HepG2 (cell line): ENCODE data around the gene FAM3A. TPM values are rescaled to one million over a fixed set of nuclear protein-coding genes. Genes with fewer than 3 reads are reported as not detected.
A peak's percentile ranks its signal among the peaks of the same experiment; 100 is the strongest.

Source experiments
- AGO2 ChIP-seq: fragments of 200-400 bp; formaldehyde crosslinking; optimal IDR thresholded peaks from 2 replicates; pipeline ENCODE3; 2017; ENCODE audit warnings: mild to moderate bottlenecking, low read depth, low read length, moderate library complexity
- AKAP8 ChIP-seq: sonication (generic); formaldehyde crosslinking; IDR thresholded peaks from 2 replicates; pipeline ENCODE4 v1.5.1; 2020; ENCODE audit warnings: mild to moderate bottlenecking, missing genetic modification reagents
- HDAC1 ChIP-seq: sonication (generic); formaldehyde crosslinking; IDR thresholded peaks from 2 replicates; pipeline ENCODE4 v1.5.1; 2020; ENCODE audit warnings: mild to moderate bottlenecking, missing genetic modification reagents
- HNRNPL ChIP-seq: fragments of 200-400 bp; formaldehyde crosslinking; IDR thresholded peaks from 2 replicates; pipeline ENCODE4 v1.6.1; 2017; ENCODE audit warnings: mild to moderate bottlenecking, low read depth, low read length
- MIER3 ChIP-seq: IDR thresholded peaks from 2 replicates; pipeline ENCODE4 v1.6.1; 2016; ENCODE audit warnings: missing compliant biosample characterization, borderline replicate concordance
- RFX1 ChIP-seq: fragments of 450-650 bp; IDR thresholded peaks from 2 replicates; pipeline ENCODE4 v1.6.1; 2017
- SMAD3 ChIP-seq: sonication (generic); formaldehyde crosslinking; IDR thresholded peaks from 2 replicates; pipeline ENCODE4 v1.4.0; 2020; ENCODE audit warnings: missing genetic modification reagents
- SOX13 ChIP-seq, 3 experiments: fragments of 450-650 bp in 1 of 3; sonication (generic) in 1 of 3; formaldehyde crosslinking in 1 of 3; IDR thresholded peaks in 2 of 3; conservative IDR thresholded peaks in 1 of 3; 2 replicates each; pipeline versions ENCODE4 v1.5.0 to v1.6.1; 2016 to 2020; ENCODE audit warnings: antibody characterized with exemption in 1 of 3, mild to moderate bottlenecking in 1 of 3, missing compliant biosample characterization in 1 of 3, missing genetic modification reagents in 1 of 3, moderate library complexity in 1 of 3
- ZFP36L1 ChIP-seq: sonication (generic); formaldehyde crosslinking; IDR thresholded peaks from 2 replicates; pipeline ENCODE4 v1.8.0; 2022; ENCODE audit warnings: mild to moderate bottlenecking, missing genetic modification reagents, moderate library complexity
- ZFP82 ChIP-seq: sonication (generic); formaldehyde crosslinking; IDR thresholded peaks from 2 replicates; pipeline ENCODE4 v1.5.1; 2020; ENCODE audit warnings: mild to moderate bottlenecking, missing genetic modification reagents, borderline replicate concordance
- ZNF10 ChIP-seq: sonication (generic); formaldehyde crosslinking; IDR thresholded peaks from 2 replicates; pipeline ENCODE4 v1.4.0; 2020; ENCODE audit warnings: mild to moderate bottlenecking, low read depth, missing genetic modification reagents, borderline replicate concordance
- ZNF180 ChIP-seq: sonication (generic); formaldehyde crosslinking; IDR thresholded peaks from 2 replicates; pipeline ENCODE4 v1.4.0; 2020; ENCODE audit warnings: low read depth, missing genetic modification reagents, borderline replicate concordance
- ZNF501 ChIP-seq: sonication (generic); formaldehyde crosslinking; IDR thresholded peaks from 2 replicates; pipeline ENCODE4 v1.5.1; 2020; ENCODE audit warnings: mild to moderate bottlenecking, moderate library complexity, missing genetic modification reagents
- ZSCAN21 ChIP-seq: sonication (generic); formaldehyde crosslinking; IDR thresholded peaks from 2 replicates; pipeline ENCODE4 v1.8.0; 2022; ENCODE audit warnings: mild to moderate bottlenecking, missing genetic modification reagents, moderate library complexity, borderline replicate concordance
- ZSCAN31 ChIP-seq: sonication (generic); formaldehyde crosslinking; IDR thresholded peaks from 2 replicates; pipeline ENCODE4 v1.5.0; 2020; ENCODE audit warnings: low read depth, mild to moderate bottlenecking, missing genetic modification reagents
- polyA plus RNA-seq, 8 experiments: library from polyadenylated mRNA; depleted of rRNA in 3 of 8; stranded (reverse) in 7 of 8; unstranded in 1 of 8; fragments of >200 nt; fragmentation: Illumina TruSeq in 4 of 8; extraction: Trizol in 4 of 8; gene quantifications; 2 replicates each; pipeline versions ENCODE4 v1.2.1 to v1.2.3, GENCODE V29; 2011 to 2016; ENCODE audit warnings: low read depth in 4 of 8, missing spikeins in 1 of 8, mixed read lengths in 1 of 8; ENCODE audit not compliant: insufficient read depth in 1 of 8
- total RNA-seq, 5 experiments: library from RNA; depleted of rRNA; stranded (reverse); fragments of >200 nt; fragmentation: Illumina TruSeq; extraction: Trizol; gene quantifications; 2 replicates each; pipeline ENCODE4 v1.2.3, GENCODE V29; 2016; ENCODE audit warnings: low read depth in 1 of 5
- TF ChIP-seq, protein P1 (sequence below): IDR thresholded peaks from 2 replicates; pipeline ENCODE4 v1.4.0; 2020; ENCODE audit warnings: mild to moderate bottlenecking, missing genetic modification reagents
- TF ChIP-seq, protein P2 (sequence below): IDR thresholded peaks from 2 replicates; pipeline ENCODE4 v1.6.1; 2018; ENCODE audit warnings: missing genetic modification reagents
- TF ChIP-seq, protein P3 (sequence below): sonication (generic); formaldehyde crosslinking; IDR thresholded peaks from 2 replicates; pipeline ENCODE4 v1.8.0; 2022; ENCODE audit warnings: mild to moderate bottlenecking, missing genetic modification reagents
- TF ChIP-seq, protein P4 (sequence below): sonication (generic); formaldehyde crosslinking; conservative IDR thresholded peaks from 2 replicates; pipeline ENCODE4 v1.4.0; 2020; ENCODE audit warnings: mild to moderate bottlenecking, missing genetic modification reagents, moderate library complexity

The FAM3A gene
- total and polyA plus RNA-seq, 2 of the 13 experiments (the other 11 are each of a cell fraction or from before 2014, with no cell fraction given) = 11.2 to 22.7 TPM

DNA sequence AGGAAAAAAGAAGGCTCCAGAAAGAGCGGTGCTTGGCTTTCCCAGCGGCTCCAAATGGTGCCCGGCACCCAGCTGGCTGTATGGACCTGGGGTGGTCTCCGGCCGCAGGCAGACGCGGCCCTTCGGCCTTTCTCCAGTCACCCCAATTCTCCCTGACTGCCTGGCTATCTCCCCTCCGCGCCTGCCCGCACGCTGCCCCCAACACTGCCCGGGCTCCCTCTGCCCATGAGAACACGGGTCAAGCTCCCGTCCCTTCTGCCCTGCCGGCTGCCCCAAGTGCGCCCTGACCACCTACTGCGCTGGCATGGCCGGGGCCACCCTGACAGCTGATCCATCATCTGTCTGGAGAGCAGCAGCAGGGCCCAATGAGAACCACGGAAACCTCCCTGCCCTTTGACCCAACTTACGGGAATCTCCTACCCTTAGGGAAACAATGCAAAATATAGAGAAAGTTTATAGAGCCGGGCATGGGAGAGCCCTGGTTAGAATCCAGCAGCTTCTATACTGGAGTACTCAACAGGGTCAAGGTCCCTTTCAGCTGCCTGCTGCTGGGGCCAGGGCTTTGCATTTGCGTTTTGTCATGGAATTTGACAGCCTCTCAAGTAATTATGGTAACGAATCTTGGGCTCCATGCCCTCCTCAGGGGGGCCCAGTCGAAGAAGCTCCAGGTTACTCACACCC, 1.2 kb upstream of the FAM3A start (continued):
- TF ChIP-seq, protein P1, sequence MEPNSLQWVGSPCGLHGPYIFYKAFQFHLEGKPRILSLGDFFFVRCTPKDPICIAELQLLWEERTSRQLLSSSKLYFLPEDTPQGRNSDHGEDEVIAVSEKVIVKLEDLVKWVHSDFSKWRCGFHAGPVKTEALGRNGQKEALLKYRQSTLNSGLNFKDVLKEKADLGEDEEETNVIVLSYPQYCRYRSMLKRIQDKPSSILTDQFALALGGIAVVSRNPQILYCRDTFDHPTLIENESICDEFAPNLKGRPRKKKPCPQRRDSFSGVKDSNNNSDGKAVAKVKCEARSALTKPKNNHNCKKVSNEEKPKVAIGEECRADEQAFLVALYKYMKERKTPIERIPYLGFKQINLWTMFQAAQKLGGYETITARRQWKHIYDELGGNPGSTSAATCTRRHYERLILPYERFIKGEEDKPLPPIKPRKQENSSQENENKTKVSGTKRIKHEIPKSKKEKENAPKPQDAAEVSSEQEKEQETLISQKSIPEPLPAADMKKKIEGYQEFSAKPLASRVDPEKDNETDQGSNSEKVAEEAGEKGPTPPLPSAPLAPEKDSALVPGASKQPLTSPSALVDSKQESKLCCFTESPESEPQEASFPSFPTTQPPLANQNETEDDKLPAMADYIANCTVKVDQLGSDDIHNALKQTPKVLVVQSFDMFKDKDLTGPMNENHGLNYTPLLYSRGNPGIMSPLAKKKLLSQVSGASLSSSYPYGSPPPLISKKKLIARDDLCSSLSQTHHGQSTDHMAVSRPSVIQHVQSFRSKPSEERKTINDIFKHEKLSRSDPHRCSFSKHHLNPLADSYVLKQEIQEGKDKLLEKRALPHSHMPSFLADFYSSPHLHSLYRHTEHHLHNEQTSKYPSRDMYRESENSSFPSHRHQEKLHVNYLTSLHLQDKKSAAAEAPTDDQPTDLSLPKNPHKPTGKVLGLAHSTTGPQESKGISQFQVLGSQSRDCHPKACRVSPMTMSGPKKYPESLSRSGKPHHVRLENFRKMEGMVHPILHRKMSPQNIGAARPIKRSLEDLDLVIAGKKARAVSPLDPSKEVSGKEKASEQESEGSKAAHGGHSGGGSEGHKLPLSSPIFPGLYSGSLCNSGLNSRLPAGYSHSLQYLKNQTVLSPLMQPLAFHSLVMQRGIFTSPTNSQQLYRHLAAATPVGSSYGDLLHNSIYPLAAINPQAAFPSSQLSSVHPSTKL (CRISPR knock-in tag) = peak; percentile 26; the same call in 1 of the 2 replicates
- TF ChIP-seq, protein P2, sequence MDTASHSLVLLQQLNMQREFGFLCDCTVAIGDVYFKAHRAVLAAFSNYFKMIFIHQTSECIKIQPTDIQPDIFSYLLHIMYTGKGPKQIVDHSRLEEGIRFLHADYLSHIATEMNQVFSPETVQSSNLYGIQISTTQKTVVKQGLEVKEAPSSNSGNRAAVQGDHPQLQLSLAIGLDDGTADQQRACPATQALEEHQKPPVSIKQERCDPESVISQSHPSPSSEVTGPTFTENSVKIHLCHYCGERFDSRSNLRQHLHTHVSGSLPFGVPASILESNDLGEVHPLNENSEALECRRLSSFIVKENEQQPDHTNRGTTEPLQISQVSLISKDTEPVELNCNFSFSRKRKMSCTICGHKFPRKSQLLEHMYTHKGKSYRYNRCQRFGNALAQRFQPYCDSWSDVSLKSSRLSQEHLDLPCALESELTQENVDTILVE = no peak
- no peak for TF ChIP-seq ZSCAN31 (CRISPR knock-in tag)
- no peak for TF ChIP-seq AKAP8 (CRISPR knock-in tag)
- peak; percentile 78; the same call in 1 of the 2 replicates for TF ChIP-seq HNRNPL
- peak; percentile 38; the same call in 1 of the 2 replicates for TF ChIP-seq ZSCAN21 (CRISPR knock-in tag)
- TF ChIP-seq ZFP36L1 (CRISPR knock-in tag) = 0 out of 2 replicates have a peak, but pooled peaks have one; percentile 39
- peak; percentile 52 for TF ChIP-seq AGO2
- TF ChIP-seq RFX1 = no peak
- TF ChIP-seq, protein P3, sequence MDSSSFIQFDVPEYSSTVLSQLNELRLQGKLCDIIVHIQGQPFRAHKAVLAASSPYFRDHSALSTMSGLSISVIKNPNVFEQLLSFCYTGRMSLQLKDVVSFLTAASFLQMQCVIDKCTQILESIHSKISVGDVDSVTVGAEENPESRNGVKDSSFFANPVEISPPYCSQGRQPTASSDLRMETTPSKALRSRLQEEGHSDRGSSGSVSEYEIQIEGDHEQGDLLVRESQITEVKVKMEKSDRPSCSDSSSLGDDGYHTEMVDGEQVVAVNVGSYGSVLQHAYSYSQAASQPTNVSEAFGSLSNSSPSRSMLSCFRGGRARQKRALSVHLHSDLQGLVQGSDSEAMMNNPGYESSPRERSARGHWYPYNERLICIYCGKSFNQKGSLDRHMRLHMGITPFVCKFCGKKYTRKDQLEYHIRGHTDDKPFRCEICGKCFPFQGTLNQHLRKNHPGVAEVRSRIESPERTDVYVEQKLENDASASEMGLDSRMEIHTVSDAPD = no peak
- no peak for TF ChIP-seq SOX13 (IDR thresholded peaks at IDR 0.05)
- peak in 1 of 2 experiments; percentile 64; a peak in 2 of 4 replicates for TF ChIP-seq SOX13 (CRISPR knock-in tag; conservative IDR thresholded peaks at IDR 0.05 in 1 of 2, IDR thresholded peaks at IDR 0.05 in 1 of 2)
- no peak for TF ChIP-seq ZNF10 (CRISPR knock-in tag)
- 0 out of 2 replicates have a peak, but pooled peaks have one; percentile 15 for TF ChIP-seq SMAD3
- TF ChIP-seq MIER3 (CRISPR knock-in tag) = peak; percentile 17; the same call in 1 of the 2 replicates
- TF ChIP-seq ZFP82 = no peak
- no peak for TF ChIP-seq ZNF180 (CRISPR knock-in tag)
- TF ChIP-seq, protein P4, sequence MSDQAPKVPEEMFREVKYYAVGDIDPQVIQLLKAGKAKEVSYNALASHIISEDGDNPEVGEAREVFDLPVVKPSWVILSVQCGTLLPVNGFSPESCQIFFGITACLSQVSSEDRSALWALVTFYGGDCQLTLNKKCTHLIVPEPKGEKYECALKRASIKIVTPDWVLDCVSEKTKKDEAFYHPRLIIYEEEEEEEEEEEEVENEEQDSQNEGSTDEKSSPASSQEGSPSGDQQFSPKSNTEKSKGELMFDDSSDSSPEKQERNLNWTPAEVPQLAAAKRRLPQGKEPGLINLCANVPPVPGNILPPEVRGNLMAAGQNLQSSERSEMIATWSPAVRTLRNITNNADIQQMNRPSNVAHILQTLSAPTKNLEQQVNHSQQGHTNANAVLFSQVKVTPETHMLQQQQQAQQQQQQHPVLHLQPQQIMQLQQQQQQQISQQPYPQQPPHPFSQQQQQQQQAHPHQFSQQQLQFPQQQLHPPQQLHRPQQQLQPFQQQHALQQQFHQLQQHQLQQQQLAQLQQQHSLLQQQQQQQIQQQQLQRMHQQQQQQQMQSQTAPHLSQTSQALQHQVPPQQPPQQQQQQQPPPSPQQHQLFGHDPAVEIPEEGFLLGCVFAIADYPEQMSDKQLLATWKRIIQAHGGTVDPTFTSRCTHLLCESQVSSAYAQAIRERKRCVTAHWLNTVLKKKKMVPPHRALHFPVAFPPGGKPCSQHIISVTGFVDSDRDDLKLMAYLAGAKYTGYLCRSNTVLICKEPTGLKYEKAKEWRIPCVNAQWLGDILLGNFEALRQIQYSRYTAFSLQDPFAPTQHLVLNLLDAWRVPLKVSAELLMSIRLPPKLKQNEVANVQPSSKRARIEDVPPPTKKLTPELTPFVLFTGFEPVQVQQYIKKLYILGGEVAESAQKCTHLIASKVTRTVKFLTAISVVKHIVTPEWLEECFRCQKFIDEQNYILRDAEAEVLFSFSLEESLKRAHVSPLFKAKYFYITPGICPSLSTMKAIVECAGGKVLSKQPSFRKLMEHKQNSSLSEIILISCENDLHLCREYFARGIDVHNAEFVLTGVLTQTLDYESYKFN = peak; percentile 41
- TF ChIP-seq ZNF501 (CRISPR knock-in tag) = no peak
- TF ChIP-seq HDAC1 (CRISPR knock-in tag) = peak; percentile 49; the same call in 1 of the 2 replicates
